Heart left ventricle (tissue), 13 donors: ENCODE data around the gene SLC23A2.

Experiments
- CTCF ChIP-seq, 12 donors: fragments of 200-600 bp; sonication (generic) in 4 of 12; IDR thresholded peaks; one replicate each; pipeline versions ENCODE4 v1.5.0 to v1.8.0; 2018 to 2022; ENCODE audit warnings: antibody characterized with exemption in 12 of 12, mild to moderate bottlenecking in 5 of 12
- POLR2A ChIP-seq, 2 donors: fragments of 450-650 bp; IDR thresholded peaks; one replicate each; pipeline ENCODE4 v1.6.1; 2017; ENCODE audit warnings: antibody characterized with exemption in 2 of 2, mild to moderate bottlenecking in 2 of 2, moderate library complexity in 2 of 2
- donor health status: ischemic (EF 13 %, LVEDD 7.1; RV severe dilation, severe dysfunction).
- donor health status: DM: no; HTN: yes; CAD: no.
- donor health status: DM: no; HTN: no; CAD: no.
- donor health status: ischemic (EF 25% LVEDD 6.9; RV normal size, moderate dysfunction).
- donor health status: ischemic (EF 25% LVEDD 5.7; RV mildly dilated, moderate dysfunction).
- donor health status: ischemic (EF 35%, LVEDD 5.7; RV mildly dilated, moderate dysfunction).
- donor health status: nonischemic (EF 11% LVEDD 7.7; RV severe dilation, severe dysfunction).
- donor health status: DM: yes; HTN: yes; CAD: no.
- donor health status: PGD.
- donor health status: ischemic (EF 29% LVEDD 5.4; RV normal size, mild dysfunction).
- donor health status: nonischemic (EF 23%, LVEDD 6.1; RV moderate dilation, normal function).

GRCh38 chr20:5002077-5002413, 735 bp upstream of the SLC23A2 start:
- TF ChIP-seq POLR2A (IDR thresholded peaks at IDR 0.05), result no peak
- TF ChIP-seq CTCF (IDR thresholded peaks at IDR 0.05), result no peak
